GM12878 (cell line): ENCODE measurements around the gene UBE2E3.

Experiments
- ATF3 ChIP-seq: IDR thresholded peaks from 2 replicates; pipeline ENCODE4 v1.6.1; 2011; ENCODE audit warnings: low read depth, mild to moderate bottlenecking, low read length, moderate library complexity, borderline replicate concordance; ENCODE audit errors: extremely low read depth
- CEBPB ChIP-seq, 2 experiments: fragments of 150-350 bp in 1 of 2; IDR thresholded peaks; 2 replicates each; pipeline ENCODE4 v1.6.1; 2012 to 2014; ENCODE audit warnings: low read depth in 2 of 2, low read length in 2 of 2, borderline replicate concordance in 1 of 2, inconsistent platforms in 1 of 2
- CREM ChIP-seq: IDR thresholded peaks from 2 replicates; pipeline ENCODE4 v1.6.1; 2014; ENCODE audit warnings: antibody characterized with exemption, low read depth
- EGR1 ChIP-seq, 2 experiments: IDR thresholded peaks; 1 replicate in 1 of 2; 2 replicates in 1 of 2; pipeline ENCODE4 v1.6.1; 2011 to 2012; ENCODE audit warnings: low read depth in 2 of 2, low read length in 2 of 2, borderline replicate concordance in 1 of 2, mild to moderate bottlenecking in 1 of 2, moderate library complexity in 1 of 2
- EP300 ChIP-seq, 2 experiments: fragments of 150-350 bp in 1 of 2; IDR thresholded peaks; 2 replicates each; pipeline ENCODE4 v1.6.1; 2011 to 2012; ENCODE audit warnings: low read depth in 2 of 2, low read length in 2 of 2, borderline replicate concordance in 1 of 2, improper control_type of control experiment in 1 of 2, inconsistent platforms in 1 of 2; ENCODE audit not compliant: control insufficient read depth in 1 of 2
- MAX ChIP-seq: IDR thresholded peaks from 2 replicates; pipeline ENCODE4 v1.6.1; 2012; ENCODE audit warnings: low read depth, low read length, improper control_type of control experiment
- NRF1 ChIP-seq: conservative IDR thresholded peaks from 2 replicates; pipeline ENCODE4 v1.6.1; 2011; ENCODE audit warnings: mild to moderate bottlenecking, low read depth, low read length, improper control_type of control experiment
- POLR2AphosphoS5 ChIP-seq: IDR thresholded peaks from 2 replicates; pipeline ENCODE4 v1.6.1; 2011; ENCODE audit warnings: mild to moderate bottlenecking, low read length, inconsistent platforms
- RFX5 ChIP-seq: IDR thresholded peaks from 2 replicates; pipeline ENCODE4 v1.6.1; 2011; ENCODE audit warnings: low read depth, low read length, improper control_type of control experiment
- SMC3 ChIP-seq: IDR thresholded peaks from 2 replicates; pipeline ENCODE4 v1.6.1; 2011; ENCODE audit warnings: low read length, improper control_type of control experiment, borderline replicate concordance
- SRF ChIP-seq, 2 experiments: IDR thresholded peaks; 2 replicates each; pipeline ENCODE4 v1.6.1; 2011; ENCODE audit warnings: low read depth in 2 of 2, low read length in 2 of 2, mild to moderate bottlenecking in 1 of 2, moderate library complexity in 1 of 2
- ZBTB40 ChIP-seq: fragments of 450-650 bp; IDR thresholded peaks from 2 replicates; pipeline ENCODE4 v1.6.1; 2016; ENCODE audit warnings: mild to moderate bottlenecking, moderate library complexity, borderline replicate concordance

GRCh38 chr2:180985771-180986395 lies 5.5 kb downstream of the UBE2E3 start:
- TF ChIP-seq ATF3, result no peak
- TF ChIP-seq EP300 (IDR thresholded peaks at IDR 0.05; ENCODE audit: borderline replicate concordance in 1 of 2, control insufficient read depth in 1 of 2, low read depth in 2 of 2, low read length in 2 of 2), result no peak
- no peak for TF ChIP-seq CEBPB (IDR thresholded peaks at IDR 0.05; ENCODE audit: borderline replicate concordance in 1 of 2, low read depth in 2 of 2, low read length in 2 of 2)
- no peak for TF ChIP-seq CREM
- no peak for TF ChIP-seq ZBTB40
- TF ChIP-seq NRF1, result no peak
- TF ChIP-seq MAX, result no peak
- no peak for TF ChIP-seq POLR2AphosphoS5
- TF ChIP-seq EGR1 (IDR thresholded peaks at IDR 0.05; ENCODE audit: borderline replicate concordance in 1 of 2, low read depth in 2 of 2, low read length in 2 of 2), result no peak
- TF ChIP-seq RFX5, result no peak
- no peak for TF ChIP-seq SRF (IDR thresholded peaks at IDR 0.05; ENCODE audit: low read depth in 2 of 2, low read length in 2 of 2)
- TF ChIP-seq SMC3, result no peak
